ENCODE measurements around the gene BTNL2.

DNA sequence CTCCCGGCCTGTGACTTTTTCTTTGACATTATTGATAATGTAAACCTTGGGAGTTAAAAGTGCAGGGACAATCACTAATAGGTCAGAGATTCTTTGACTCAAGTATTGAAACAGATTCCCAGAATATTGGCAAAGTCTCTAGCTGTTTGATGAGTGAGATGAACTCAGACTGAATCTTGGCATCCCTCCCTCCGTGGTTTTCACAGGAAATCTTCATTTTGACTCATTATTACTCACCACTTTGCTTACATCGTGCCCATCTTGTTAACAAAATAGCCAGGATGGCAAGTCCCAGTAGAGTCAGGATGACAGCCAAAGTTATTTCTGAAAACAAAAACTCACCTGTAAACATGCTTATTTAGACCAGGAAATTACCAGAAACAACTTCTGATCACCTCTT, 37.3 kb downstream of the BTNL2 start:
- TF ChIP-seq, protein P1, sequence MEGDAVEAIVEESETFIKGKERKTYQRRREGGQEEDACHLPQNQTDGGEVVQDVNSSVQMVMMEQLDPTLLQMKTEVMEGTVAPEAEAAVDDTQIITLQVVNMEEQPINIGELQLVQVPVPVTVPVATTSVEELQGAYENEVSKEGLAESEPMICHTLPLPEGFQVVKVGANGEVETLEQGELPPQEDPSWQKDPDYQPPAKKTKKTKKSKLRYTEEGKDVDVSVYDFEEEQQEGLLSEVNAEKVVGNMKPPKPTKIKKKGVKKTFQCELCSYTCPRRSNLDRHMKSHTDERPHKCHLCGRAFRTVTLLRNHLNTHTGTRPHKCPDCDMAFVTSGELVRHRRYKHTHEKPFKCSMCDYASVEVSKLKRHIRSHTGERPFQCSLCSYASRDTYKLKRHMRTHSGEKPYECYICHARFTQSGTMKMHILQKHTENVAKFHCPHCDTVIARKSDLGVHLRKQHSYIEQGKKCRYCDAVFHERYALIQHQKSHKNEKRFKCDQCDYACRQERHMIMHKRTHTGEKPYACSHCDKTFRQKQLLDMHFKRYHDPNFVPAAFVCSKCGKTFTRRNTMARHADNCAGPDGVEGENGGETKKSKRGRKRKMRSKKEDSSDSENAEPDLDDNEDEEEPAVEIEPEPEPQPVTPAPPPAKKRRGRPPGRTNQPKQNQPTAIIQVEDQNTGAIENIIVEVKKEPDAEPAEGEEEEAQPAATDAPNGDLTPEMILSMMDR (conservative IDR thresholded peaks at IDR 0.05; ENCODE audit: low read depth, low read length): no peak
- no peak for TF ChIP-seq EZH2phosphoT487 (IDR thresholded peaks at IDR 0.05; ENCODE audit: borderline replicate concordance, low read length)

Data from PC-3 (cell line).